ENCODE data around the gene HIF3A. TPM values are rescaled to one million over a fixed set of nuclear protein-coding genes. Genes with fewer than 3 reads are reported as not detected.

The HIF3A gene
- total RNA-seq, 1 donor from 2014 or later: 12.6 TPM

DNA sequence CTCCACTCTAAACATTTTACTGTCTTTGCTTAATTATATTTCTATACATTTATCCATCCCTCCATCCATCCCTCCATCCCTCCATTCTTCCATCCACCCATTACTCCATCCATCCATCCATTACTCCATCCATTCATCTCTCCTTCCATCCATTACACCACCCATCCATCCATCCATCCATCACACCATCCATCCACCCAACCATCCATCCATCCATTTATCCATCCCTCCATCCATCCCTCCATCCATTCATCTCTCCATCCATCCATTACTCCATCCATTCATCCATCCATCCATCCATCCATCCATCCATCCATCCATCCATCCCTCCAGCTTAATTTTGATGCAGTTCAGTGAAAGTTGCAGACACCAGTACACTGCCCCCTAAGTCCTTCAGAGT is 5.0 kb upstream of the HIF3A start:
- peaks cover 7% of the 10 kb centered on the region for H3K9me3 ChIP-seq (ENCODE audit: insufficient read depth, low read depth, low read length)
- DNase-seq (ENCODE audit: low read depth) (no peak), FAIRE-seq (no peak)
- no peak overlapping the region for H3K27ac ChIP-seq (ENCODE audit: low read depth, low read length)
- peaks cover 10% of the 10 kb centered on the region for H3K4me1 ChIP-seq (ENCODE audit: insufficient read depth, low read length)
- no peaks in the 10 kb centered on the region for H4K20me1 ChIP-seq (ENCODE audit: insufficient read depth, low read length)
- peaks cover 19% of the 10 kb centered on the region for H3K27me3 ChIP-seq (ENCODE audit: insufficient read depth, low read length)
- TF ChIP-seq EZH2 (IDR thresholded peaks at IDR 0.05; ENCODE audit: insufficient read depth, low read length): no peak
- TF ChIP-seq, protein P1, sequence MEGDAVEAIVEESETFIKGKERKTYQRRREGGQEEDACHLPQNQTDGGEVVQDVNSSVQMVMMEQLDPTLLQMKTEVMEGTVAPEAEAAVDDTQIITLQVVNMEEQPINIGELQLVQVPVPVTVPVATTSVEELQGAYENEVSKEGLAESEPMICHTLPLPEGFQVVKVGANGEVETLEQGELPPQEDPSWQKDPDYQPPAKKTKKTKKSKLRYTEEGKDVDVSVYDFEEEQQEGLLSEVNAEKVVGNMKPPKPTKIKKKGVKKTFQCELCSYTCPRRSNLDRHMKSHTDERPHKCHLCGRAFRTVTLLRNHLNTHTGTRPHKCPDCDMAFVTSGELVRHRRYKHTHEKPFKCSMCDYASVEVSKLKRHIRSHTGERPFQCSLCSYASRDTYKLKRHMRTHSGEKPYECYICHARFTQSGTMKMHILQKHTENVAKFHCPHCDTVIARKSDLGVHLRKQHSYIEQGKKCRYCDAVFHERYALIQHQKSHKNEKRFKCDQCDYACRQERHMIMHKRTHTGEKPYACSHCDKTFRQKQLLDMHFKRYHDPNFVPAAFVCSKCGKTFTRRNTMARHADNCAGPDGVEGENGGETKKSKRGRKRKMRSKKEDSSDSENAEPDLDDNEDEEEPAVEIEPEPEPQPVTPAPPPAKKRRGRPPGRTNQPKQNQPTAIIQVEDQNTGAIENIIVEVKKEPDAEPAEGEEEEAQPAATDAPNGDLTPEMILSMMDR (IDR thresholded peaks at IDR 0.05; ENCODE audit: insufficient read depth, low read depth, low read length): no peak
- H3K4me3 Mint-ChIP-seq (ENCODE audit: unreplicated experiment): no peak overlapping the region
- H3K4me2 ChIP-seq (ENCODE audit: low read length): no peak overlapping the region
- no peak overlapping the region for H3K4me3 ChIP-seq (ENCODE audit: insufficient read depth, low read depth, low read length)
- H3K9ac ChIP-seq (ENCODE audit: low read length): no peak overlapping the region
- H3K79me2 ChIP-seq (ENCODE audit: insufficient read depth, low read length): no peaks in the 10 kb centered on the region
- H3K9me3 Mint-ChIP-seq (ENCODE audit: unreplicated experiment): peaks cover 9% of the 10 kb centered on the region
- H3K27ac Mint-ChIP-seq (ENCODE audit: unreplicated experiment): no peak overlapping the region
- H3K27me3 Mint-ChIP-seq (ENCODE audit: low read depth, unreplicated experiment): peaks cover 9% of the 10 kb centered on the region
- peaks cover 8% of the 10 kb centered on the region for H3K36me3 Mint-ChIP-seq (ENCODE audit: low read depth, unreplicated experiment)
- no peaks in the 10 kb centered on the region for H3K36me3 ChIP-seq (ENCODE audit: insufficient read depth, low read length)
- H2AFZ ChIP-seq (ENCODE audit: low read depth, low read length): no peak overlapping the region
- peaks cover 11% of the 10 kb centered on the region for H3K4me1 Mint-ChIP-seq (ENCODE audit: low read depth, unreplicated experiment)

DNA sequence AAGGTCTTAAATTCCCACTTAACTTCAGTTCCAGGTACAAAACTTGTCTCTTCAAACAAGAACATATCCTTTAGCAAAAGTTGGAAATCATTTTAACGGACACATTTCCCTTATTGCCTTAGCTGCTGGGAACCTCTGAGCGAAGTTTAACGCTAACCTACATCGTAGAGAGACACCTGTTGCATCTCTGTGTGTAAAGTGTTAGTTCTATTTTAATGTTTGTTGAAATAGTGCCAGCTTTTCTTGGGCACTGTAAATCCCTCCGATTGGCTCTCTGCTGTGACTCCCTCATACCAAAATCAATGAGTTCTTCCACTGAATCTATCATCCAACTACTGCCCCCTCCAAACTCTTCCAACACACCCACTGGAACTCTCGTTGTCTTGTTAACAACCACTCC is 2.3 kb upstream of the HIF3A start:
- FAIRE-seq: no peak
- no peak overlapping the region for H3K27ac Mint-ChIP-seq (ENCODE audit: unreplicated experiment)

More for the DNA sequence above, 2.3 kb upstream of the HIF3A start:
- Histone ChIP-seq H3K4me1 (ENCODE audit: insufficient read depth, low read length) (peaks cover 14% of the 10 kb centered on the region), H3K4me3 (ENCODE audit: insufficient read depth, low read depth, low read length) (no peak overlapping the region), H3K79me2 (ENCODE audit: insufficient read depth, low read length) (no peaks in the 10 kb centered on the region), H3K9ac (ENCODE audit: low read length) (no peak overlapping the region), H3K27me3 (ENCODE audit: insufficient read depth, low read length) (peaks cover 28% of the 10 kb centered on the region), H3K27ac (ENCODE audit: low read depth, low read length) (no peak overlapping the region), H3K9me3 (ENCODE audit: insufficient read depth, low read depth, low read length) (peaks cover 7% of the 10 kb centered on the region), H3K36me3 (ENCODE audit: insufficient read depth, low read length) (no peaks in the 10 kb centered on the region), H2AFZ (ENCODE audit: low read depth, low read length) (no peak overlapping the region), H3K4me2 (ENCODE audit: low read length) (no peak overlapping the region), H4K20me1 (ENCODE audit: insufficient read depth, low read length) (no peaks in the 10 kb centered on the region)
- peaks cover 6% of the 10 kb centered on the region for H3K36me3 Mint-ChIP-seq (ENCODE audit: low read depth, unreplicated experiment)
- peaks cover 9% of the 10 kb centered on the region for H3K27me3 Mint-ChIP-seq (ENCODE audit: low read depth, unreplicated experiment)
- TF ChIP-seq, protein P1 (IDR thresholded peaks at IDR 0.05; ENCODE audit: insufficient read depth, low read depth, low read length): no peak
- TF ChIP-seq EZH2 (IDR thresholded peaks at IDR 0.05; ENCODE audit: insufficient read depth, low read length): no peak
- peaks cover 9% of the 10 kb centered on the region for H3K4me1 Mint-ChIP-seq (ENCODE audit: low read depth, unreplicated experiment)
- H3K9me3 Mint-ChIP-seq (ENCODE audit: unreplicated experiment): peaks cover 6% of the 10 kb centered on the region
- H3K4me3 Mint-ChIP-seq (ENCODE audit: unreplicated experiment): no peak overlapping the region
- no peak for DNase-seq (ENCODE audit: low read depth)

Measured in astrocyte (in vitro differentiated cells and primary cell).